Ectodermal cell (in vitro differentiated cells): ENCODE measurements around the gene ZDHHC3.

Experiments
- H3K27ac ChIP-seq: 2 replicates; pipeline ENCODE4 v1.7.0; 2013; ENCODE audit warnings: mild to moderate bottlenecking, low read depth, low read length; ENCODE audit not compliant: insufficient read depth, poor library complexity, severe bottlenecking
- H3K27me3 ChIP-seq: 2 replicates; pipeline ENCODE4 v1.7.0; 2013; ENCODE audit warnings: mild to moderate bottlenecking, low read length; ENCODE audit not compliant: insufficient read depth, control insufficient read depth, poor library complexity, severe bottlenecking
- H3K36me3 ChIP-seq: one replicate; pipeline ENCODE4 v1.7.0; 2013; ENCODE audit warnings: low read length; ENCODE audit not compliant: control insufficient read depth, insufficient read depth
- H3K4me1 ChIP-seq: one replicate; pipeline ENCODE4 v1.7.0; 2013; ENCODE audit warnings: low read length; ENCODE audit not compliant: control insufficient read depth, insufficient read depth
- H3K4me3 ChIP-seq: 2 replicates; pipeline ENCODE4 v1.7.0; 2013; ENCODE audit warnings: low read depth, low read length, control low read depth; ENCODE audit not compliant: insufficient read depth
- H3K9me3 ChIP-seq: 2 replicates; pipeline ENCODE4 v1.7.0; 2013; ENCODE audit warnings: mild to moderate bottlenecking, low read length, moderate library complexity; ENCODE audit not compliant: control insufficient read depth
- WGBS, 2 experiments: methylation state at CpG; one replicate each; pipeline ENCODE4 v1.1.7; 2013; ENCODE audit warnings: missing lambda C conversion rate in 2 of 2; 5-methylcytosine and 5-hydroxymethylcytosine counted together

The ZDHHC3 gene

GRCh38 chr3:45010811-45011333, 34.9 kb upstream of the ZDHHC3 start:
- no peaks in the 10 kb centered on the region for H3K9me3 ChIP-seq
- H3K4me1 ChIP-seq: no peaks in the 10 kb centered on the region
- peaks cover 24% of the 10 kb centered on the region for H3K36me3 ChIP-seq
- H3K27ac ChIP-seq: no peak overlapping the region
- no peak overlapping the region for H3K4me3 ChIP-seq
- WGBS, 2 experiments: 87% methylated on average over 3 of the region's 3 CpGs
- no peaks in the 10 kb centered on the region for H3K27me3 ChIP-seq

- Histone ChIP-seq H3K36me3 (peaks cover 34% of the 10 kb centered on the region), H3K4me3 (no peak overlapping the region), H3K9me3 (no peaks in the 10 kb centered on the region), H3K27me3 (no peaks in the 10 kb centered on the region), H3K27ac (no peak overlapping the region), H3K4me1 (no peaks in the 10 kb centered on the region)
- WGBS, 2 experiments: 100% methylated on average over 1 of the region's 1 CpG
Measured at GRCh38 chr3:45009868-45010267, 33.9 kb upstream of the ZDHHC3 start.

- Histone ChIP-seq H3K27me3 (no peaks in the 10 kb centered on the region), H3K4me1 (no peaks in the 10 kb centered on the region), H3K9me3 (no peaks in the 10 kb centered on the region), H3K36me3 (peaks cover 43% of the 10 kb centered on the region), H3K27ac (no peak overlapping the region), H3K4me3 (no peak overlapping the region)
- WGBS, 2 experiments: 95 to 100% methylated on average over 1 of the region's 1 CpG
Measured at GRCh38 chr3:45008117-45008516, 32.1 kb upstream of the ZDHHC3 start.

- H3K27me3 ChIP-seq: no peaks in the 10 kb centered on the region
- H3K36me3 ChIP-seq: peaks cover 52% of the 10 kb centered on the region
- H3K27ac ChIP-seq: no peak overlapping the region
- no peaks in the 10 kb centered on the region for H3K4me1 ChIP-seq
- H3K4me3 ChIP-seq: no peak overlapping the region
- WGBS, 2 experiments: 96% methylated on average over 8 of the region's 8 CpGs
- no peaks in the 10 kb centered on the region for H3K9me3 ChIP-seq
Measured at GRCh38 chr3:45007091-45007490, 31.1 kb upstream of the ZDHHC3 start.

GRCh38 chr3:45003859-45004258, 27.9 kb upstream of the ZDHHC3 start:
- no peaks in the 10 kb centered on the region for H3K4me1 ChIP-seq
- no peak overlapping the region for H3K4me3 ChIP-seq
- peaks cover 58% of the 10 kb centered on the region for H3K36me3 ChIP-seq
- no peaks in the 10 kb centered on the region for H3K27me3 ChIP-seq
- H3K9me3 ChIP-seq: no peaks in the 10 kb centered on the region
- WGBS, 2 experiments: 98% methylated on average over 2 of the region's 2 CpGs
- no peak overlapping the region for H3K27ac ChIP-seq

GRCh38 chr3:45003406-45003805, 27.4 kb upstream of the ZDHHC3 start:
- peaks cover 61% of the 10 kb centered on the region for H3K36me3 ChIP-seq
- no peaks in the 10 kb centered on the region for H3K4me1 ChIP-seq
- no peak overlapping the region for H3K27ac ChIP-seq
- H3K9me3 ChIP-seq: no peaks in the 10 kb centered on the region
- no peaks in the 10 kb centered on the region for H3K27me3 ChIP-seq
- no peak overlapping the region for H3K4me3 ChIP-seq

GRCh38 chr3:45002720-45003119, 26.7 kb upstream of the ZDHHC3 start:
- Histone ChIP-seq H3K4me3 (no peak overlapping the region), H3K36me3 (peaks cover 65% of the 10 kb centered on the region), H3K9me3 (no peaks in the 10 kb centered on the region), H3K4me1 (no peaks in the 10 kb centered on the region), H3K27me3 (no peaks in the 10 kb centered on the region), H3K27ac (no peak overlapping the region)
- WGBS, 2 experiments: 92 to 97% methylated on average over 3 of the region's 3 CpGs

GRCh38 chr3:45002139-45002660, 26.2 kb upstream of the ZDHHC3 start:
- peaks cover 66% of the 10 kb centered on the region for H3K36me3 ChIP-seq
- H3K4me1 ChIP-seq: no peaks in the 10 kb centered on the region
- H3K4me3 ChIP-seq: no peak overlapping the region
- 94 to 100% methylated on average over 1 to 2 of the region's 2 CpGs for WGBS, 2 experiments
- no peaks in the 10 kb centered on the region for H3K27me3 ChIP-seq
- H3K27ac ChIP-seq: no peak overlapping the region
- H3K9me3 ChIP-seq: no peaks in the 10 kb centered on the region

- 100% methylated on average over 1 of the region's 3 CpGs for WGBS, 2 experiments
- no peak overlapping the region for H3K27ac ChIP-seq
Measured at GRCh38 chr3:45001738-45002137, 25.8 kb upstream of the ZDHHC3 start.

GRCh38 chr3:45000823-45001222, 24.8 kb upstream of the ZDHHC3 start:
- 93 to 97% methylated on average over 4 of the region's 4 CpGs for WGBS, 2 experiments
- no peaks in the 10 kb centered on the region for H3K9me3 ChIP-seq
- H3K27me3 ChIP-seq: no peaks in the 10 kb centered on the region
- H3K27ac ChIP-seq: no peak overlapping the region
- peaks cover 68% of the 10 kb centered on the region for H3K36me3 ChIP-seq
- no peaks in the 10 kb centered on the region for H3K4me1 ChIP-seq
- H3K4me3 ChIP-seq: no peak overlapping the region

More at GRCh38 chr3:45001738-45002137, 25.8 kb upstream of the ZDHHC3 start:
- Histone ChIP-seq H3K4me1 (no peaks in the 10 kb centered on the region), H3K36me3 (peaks cover 66% of the 10 kb centered on the region), H3K4me3 (no peak overlapping the region), H3K9me3 (no peaks in the 10 kb centered on the region), H3K27me3 (no peaks in the 10 kb centered on the region)

GRCh38 chr3:44999782-45000181, 23.8 kb upstream of the ZDHHC3 start:
- no peaks in the 10 kb centered on the region for H3K9me3 ChIP-seq
- H3K27ac ChIP-seq: no peak overlapping the region
- H3K4me3 ChIP-seq: no peak overlapping the region
- no peaks in the 10 kb centered on the region for H3K27me3 ChIP-seq
- H3K4me1 ChIP-seq: no peaks in the 10 kb centered on the region
- WGBS, 2 experiments: 83 to 96% methylated on average over 2 of the region's 2 CpGs
- peaks cover 61% of the 10 kb centered on the region for H3K36me3 ChIP-seq
